LNCAP (cell line): ENCODE measurements around the gene BBS7.

Experiments used
- CTCF ChIP-seq: fragments of 450-650 bp; IDR thresholded peaks from 2 replicates; pipeline ENCODE4 v1.5.1; 2017; ENCODE audit warnings: mild to moderate bottlenecking

BBS7 gene

GRCh38 chr4:121860121-121860520, 10.2 kb downstream of the BBS7 start:
- TF ChIP-seq CTCF: no peak

GRCh38 chr4:121851354-121851753, 18.9 kb downstream of the BBS7 start:
- no peak for TF ChIP-seq CTCF

- no peak for TF ChIP-seq CTCF
Observed at GRCh38 chr4:121846662-121847061, 23.6 kb downstream of the BBS7 start.

- TF ChIP-seq CTCF: no peak
Observed at GRCh38 chr4:121842862-121843261, 27.4 kb downstream of the BBS7 start.

GRCh38 chr4:121838136-121838535, 32.1 kb downstream of the BBS7 start:
- TF ChIP-seq CTCF: no peak

- no peak for TF ChIP-seq CTCF
Observed at GRCh38 chr4:121829511-121829910, 40.8 kb downstream of the BBS7 start.

- no peak for TF ChIP-seq CTCF
Observed at GRCh38 chr4:121827853-121828252, 42.4 kb downstream of the BBS7 start.

- TF ChIP-seq CTCF: no peak
Observed at GRCh38 chr4:121824950-121825349, 45.3 kb downstream of the BBS7 start.
